Smooth muscle cell (in vitro differentiated cells): Measurements from ENCODE around the gene C19orf38. TPM values are rescaled to one million over a fixed set of nuclear protein-coding genes. Genes with fewer than 3 reads are reported as not detected.

ENCODE experiments used
- DNase-seq: peaks from one replicate; lab custom pipeline; 2025; ENCODE audit not compliant: unreplicated experiment; lab: John Stamatoyannopoulos, UW
- H2AFZ ChIP-seq: fragments of 200-600 bp; sonication (generic); 2 replicates; pipeline ENCODE4 v1.6.0; 2016; ENCODE audit warnings: antibody characterized with exemption, low read depth, mild to moderate bottlenecking
- H3F3A ChIP-seq: fragments of 200-600 bp; sonication (generic); 2 replicates; pipeline ENCODE4 v1.6.0; 2017; ENCODE audit warnings: antibody characterized with exemption, low read depth
- H3K27ac ChIP-seq: fragments of 200-600 bp; sonication (generic); 2 replicates; pipeline ENCODE4 v1.5.1; 2016; ENCODE audit warnings: low read depth, mild to moderate bottlenecking
- H3K27me3 ChIP-seq: fragments of 200-600 bp; sonication (generic); 2 replicates; pipeline ENCODE4 v1.6.1; 2016; ENCODE audit warnings: low read depth, mild to moderate bottlenecking
- H3K36me3 ChIP-seq: fragments of 200-600 bp; sonication (generic); 2 replicates; pipeline ENCODE4 v1.5.1; 2016; ENCODE audit warnings: low read depth
- H3K4me1 ChIP-seq: fragments of 200-600 bp; sonication (generic); 2 replicates; pipeline ENCODE4 v1.5.1; 2016; ENCODE audit warnings: low read depth
- H3K4me2 ChIP-seq: fragments of 200-600 bp; sonication (generic); 2 replicates; pipeline ENCODE4 v1.6.0; 2016; ENCODE audit warnings: mild to moderate bottlenecking
- H3K4me3 ChIP-seq: fragments of 200-600 bp; sonication (generic); 2 replicates; pipeline ENCODE4 v1.5.1; 2016; ENCODE audit warnings: mild to moderate bottlenecking
- H3K79me2 ChIP-seq: fragments of 200-600 bp; sonication (generic); 2 replicates; pipeline ENCODE4 v1.6.0; 2016; ENCODE audit warnings: low read depth, mild to moderate bottlenecking
- H3K9ac ChIP-seq: fragments of 200-600 bp; sonication (generic); 2 replicates; pipeline ENCODE4 v1.6.0; 2016; ENCODE audit warnings: low read depth
- H3K9me3 ChIP-seq: fragments of 200-600 bp; sonication (generic); replicated peaks from 2 replicates; pipeline ENCODE4 v1.5.1; 2016; ENCODE audit warnings: low read depth
- H4K20me1 ChIP-seq: fragments of 200-600 bp; sonication (generic); 2 replicates; pipeline ENCODE4 v1.6.0; 2016; ENCODE audit warnings: low read depth
- CTCF ChIP-seq: fragments of 200-600 bp; sonication (generic); IDR thresholded peaks from 2 replicates; pipeline ENCODE4 v1.5.1; 2017; ENCODE audit warnings: borderline replicate concordance, mild to moderate bottlenecking, antibody characterized with exemption; ENCODE audit not compliant: insufficient read depth, poor library complexity, severe bottlenecking
- WGBS: methylation state at CpG from one replicate; pipeline ENCODE4 v1.1.7; 2016; ENCODE audit warnings: low lambda C conversion rate; 5-methylcytosine and 5-hydroxymethylcytosine counted together
- polyA plus RNA-seq: library from polyadenylated mRNA; unstranded; fragments of >200 nt; fragmentation: Nextera tagmentation; extraction: Ambion mirVana; gene quantifications from 2 replicates; pipeline ENCODE4 v1.2.1, GENCODE V29; 2016
- total RNA-seq: library from RNA; depleted of rRNA; stranded (reverse); fragments of >200 nt; gene quantifications from 2 replicates; pipeline ENCODE4 v1.2.3, GENCODE V29; 2014

C19orf38 gene
- total and polyA plus RNA-seq, 2 experiments from 2014 or later = 0.13 to 1.5 TPM

GRCh38 chr19:10842788-10843187 lies 5.4 kb upstream of the C19orf38 start:
- no peak overlapping the region for H3K4me3 ChIP-seq
- no peak overlapping the region for H3K9ac ChIP-seq
- no peaks in the 10 kb centered on the region for H4K20me1 ChIP-seq
- H3K36me3 ChIP-seq = no peaks in the 10 kb centered on the region
- H3F3A ChIP-seq = no peaks in the 10 kb centered on the region
- no peaks in the 10 kb centered on the region for H3K27me3 ChIP-seq
- H3K27ac ChIP-seq = no peak overlapping the region
- no peak overlapping the region for H3K4me2 ChIP-seq
- no peak overlapping the region for H2AFZ ChIP-seq
- H3K9me3 ChIP-seq = no peaks in the 10 kb centered on the region
- no peak for TF ChIP-seq CTCF
- H3K79me2 ChIP-seq = no peaks in the 10 kb centered on the region
- 79% methylated on average over 7 of the region's 7 CpGs for WGBS
- no peaks in the 10 kb centered on the region for H3K4me1 ChIP-seq
- DNase-seq = no peak

DNA sequence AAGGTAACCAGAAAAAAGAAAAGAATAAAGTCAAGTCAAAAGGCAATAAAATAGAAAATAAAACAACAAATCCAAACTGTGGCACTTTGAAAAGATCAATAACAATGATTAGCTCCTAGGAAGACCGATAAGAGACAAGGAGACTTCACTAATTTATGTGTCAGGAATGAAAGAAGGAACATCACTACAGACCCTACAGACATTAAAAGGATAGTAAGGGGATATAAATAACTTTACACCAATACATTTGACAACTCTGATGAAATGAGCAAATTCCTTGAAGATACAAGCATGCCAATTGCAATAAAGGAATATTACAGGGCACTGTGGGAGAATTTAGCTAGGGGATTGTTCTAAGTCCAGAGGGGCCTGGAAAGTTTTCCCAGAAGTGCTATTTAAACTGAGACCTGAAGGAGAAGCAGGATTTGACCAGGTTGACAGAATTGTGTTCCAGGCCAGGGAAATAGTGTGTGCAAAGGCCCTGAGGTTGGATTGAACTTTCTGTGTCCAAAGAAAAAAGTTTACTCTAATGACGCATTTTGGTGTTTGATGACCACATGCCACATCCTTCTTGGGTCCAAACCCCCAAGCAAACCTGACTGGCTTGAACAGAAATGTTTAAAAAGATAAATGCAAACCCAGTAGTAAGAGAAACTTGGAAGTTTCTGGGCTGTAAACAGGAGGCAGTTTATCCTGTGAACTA lies 1.6 kb upstream of the C19orf38 start:
- Histone ChIP-seq H3F3A (no peaks in the 10 kb centered on the region), H3K27ac (no peak overlapping the region), H3K4me1 (no peaks in the 10 kb centered on the region), H3K27me3 (no peaks in the 10 kb centered on the region), H3K79me2 (no peaks in the 10 kb centered on the region), H3K4me2 (no peak overlapping the region), H2AFZ (no peak overlapping the region), H3K36me3 (no peaks in the 10 kb centered on the region), H3K9me3 (no peaks in the 10 kb centered on the region), H4K20me1 (no peaks in the 10 kb centered on the region), H3K4me3 (no peak overlapping the region), H3K9ac (no peak overlapping the region)
- no peak for DNase-seq
- WGBS = 90% methylated on average over 2 of the region's 2 CpGs
- TF ChIP-seq CTCF = no peak

DNA sequence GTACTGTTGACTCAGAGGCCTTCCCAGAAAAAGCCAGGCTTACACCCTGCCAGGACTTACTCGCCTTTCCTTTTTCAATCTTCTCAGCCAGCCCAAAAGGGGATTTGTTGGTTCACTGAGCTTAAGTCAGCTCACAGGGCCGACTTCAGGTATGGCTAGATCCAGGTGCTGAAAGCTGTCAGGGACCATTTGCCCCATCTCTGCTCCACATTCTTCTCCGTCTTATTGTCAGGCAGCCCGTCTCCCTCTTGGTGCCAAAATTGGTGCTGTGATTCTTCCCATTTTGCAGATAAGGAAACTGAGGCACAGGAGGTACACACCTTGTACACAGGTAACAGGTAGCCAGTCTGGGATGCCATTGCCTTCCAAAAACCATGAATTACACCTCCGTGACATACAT lies 2.4 kb downstream of the C19orf38 start:
- H3K27ac ChIP-seq = no peak overlapping the region
- no peaks in the 10 kb centered on the region for H3K36me3 ChIP-seq
- DNase-seq = no peak
- no peak for TF ChIP-seq CTCF
- H3K4me2 ChIP-seq = no peak overlapping the region
- 89% methylated on average over 5 of the region's 5 CpGs for WGBS
- H3K27me3 ChIP-seq = no peaks in the 10 kb centered on the region
- no peaks in the 10 kb centered on the region for H3K9me3 ChIP-seq
- H3K79me2 ChIP-seq = no peaks in the 10 kb centered on the region
- H3K4me3 ChIP-seq = no peak overlapping the region
- no peaks in the 10 kb centered on the region for H3F3A ChIP-seq
- no peaks in the 10 kb centered on the region for H4K20me1 ChIP-seq
- H2AFZ ChIP-seq = no peak overlapping the region
- H3K4me1 ChIP-seq = no peaks in the 10 kb centered on the region
- H3K9ac ChIP-seq = no peak overlapping the region

GRCh38 chr19:10852098-10852800 lies 4.0 kb downstream of the C19orf38 start:
- H2AFZ ChIP-seq = no peak overlapping the region
- H3K4me2 ChIP-seq = no peak overlapping the region
- H3K27me3 ChIP-seq = no peaks in the 10 kb centered on the region
- no peaks in the 10 kb centered on the region for H3F3A ChIP-seq
- no peaks in the 10 kb centered on the region for H3K79me2 ChIP-seq
- no peaks in the 10 kb centered on the region for H3K36me3 ChIP-seq
- WGBS = 76% methylated on average over 7 of the region's 7 CpGs
- H3K9ac ChIP-seq = no peak overlapping the region
- no peak for DNase-seq
- H3K4me1 ChIP-seq = no peaks in the 10 kb centered on the region
- no peak overlapping the region for H3K4me3 ChIP-seq
- H3K9me3 ChIP-seq = no peaks in the 10 kb centered on the region
- TF ChIP-seq CTCF = no peak
- no peaks in the 10 kb centered on the region for H4K20me1 ChIP-seq
- no peak overlapping the region for H3K27ac ChIP-seq
